PC-9 (cell line): ENCODE results near the gene CLDND1.

Source experiments
- CTCF ChIP-seq: fragments of 200-600 bp; sonication (generic); conservative IDR thresholded peaks from 2 replicates; pipeline ENCODE4 v1.6.1; 2017; ENCODE audit warnings: mixed run types, antibody characterized with exemption, mild to moderate bottlenecking, moderate library complexity
- EZH2 ChIP-seq: fragments of 200-600 bp; sonication (generic); IDR thresholded peaks from 2 replicates; pipeline ENCODE4 v1.8.0; 2017; ENCODE audit warnings: antibody characterized with exemption, low read depth

GRCh38 chr3:98563661-98564281 lies 41.1 kb upstream of the CLDND1 start:
- TF ChIP-seq CTCF (no peak), EZH2 (no peak)
